Loucy (cell line): Measurements from ENCODE around the gene UBLCP1.

Source experiments
- H2AFZ ChIP-seq: fragments of 200-600 bp; sonication (generic); 2 replicates; pipeline ENCODE4 v1.6.0; 2016; ENCODE audit warnings: antibody characterized with exemption, mild to moderate bottlenecking, low read length, moderate library complexity
- H3F3A ChIP-seq: fragments of 200-600 bp; 2 replicates; pipeline ENCODE4 v1.6.0; 2016; ENCODE audit warnings: antibody characterized with exemption, low read depth, mild to moderate bottlenecking
- H3K27me3 ChIP-seq: fragments of 200-600 bp; sonication (generic); 2 replicates; pipeline ENCODE4 v1.6.1; 2014; ENCODE audit warnings: low read length, mild to moderate bottlenecking; ENCODE audit not compliant: insufficient read depth, poor library complexity, severe bottlenecking
- H3K36me3 ChIP-seq: fragments of 200-600 bp; sonication (generic); 2 replicates; pipeline ENCODE4 v1.6.1; 2016; ENCODE audit warnings: low read length; ENCODE audit not compliant: insufficient read depth
- H3K4me1 ChIP-seq: fragments of 200-600 bp; sonication (generic); 2 replicates; pipeline ENCODE4 v1.5.1; 2014; ENCODE audit warnings: low read length, mild to moderate bottlenecking; ENCODE audit not compliant: insufficient read depth, poor library complexity, severe bottlenecking
- H3K4me2 ChIP-seq: fragments of 200-600 bp; sonication (generic); 2 replicates; pipeline ENCODE4 v1.6.0; 2014; ENCODE audit warnings: antibody characterized with exemption, low read length, low read depth, mild to moderate bottlenecking; ENCODE audit not compliant: poor library complexity, severe bottlenecking
- H3K4me3 ChIP-seq: fragments of 200-600 bp; sonication (generic); 2 replicates; pipeline ENCODE4 v1.5.1; 2014; ENCODE audit warnings: low read length, mild to moderate bottlenecking, mixed read lengths; ENCODE audit not compliant: poor library complexity, severe bottlenecking
- H3K79me2 ChIP-seq: fragments of 200-600 bp; sonication (generic); 2 replicates; pipeline ENCODE4 v1.6.1; 2014; ENCODE audit warnings: low read length; ENCODE audit not compliant: insufficient read depth
- H3K9ac ChIP-seq: fragments of 200-600 bp; sonication (generic); 2 replicates; pipeline ENCODE4 v1.6.0; 2014; ENCODE audit warnings: mild to moderate bottlenecking, low read depth, low read length, moderate library complexity; ENCODE audit not compliant: poor library complexity, severe bottlenecking
- H3K9me2 ChIP-seq: fragments of 200-600 bp; sonication (generic); replicated peaks from 2 replicates; pipeline ENCODE4 v1.6.1; 2016; ENCODE audit warnings: low read depth, low read length, mixed read lengths
- H3K9me3 ChIP-seq: fragments of 200-600 bp; sonication (generic); 2 replicates; pipeline ENCODE4 v1.6.1; 2014; ENCODE audit warnings: mild to moderate bottlenecking, antibody characterized with exemption, low read length, low read depth; ENCODE audit not compliant: insufficient read depth
- H4K20me1 ChIP-seq: fragments of 200-600 bp; sonication (generic); 2 replicates; pipeline ENCODE4 v1.6.0; 2014; ENCODE audit warnings: antibody characterized with exemption, low read length, mild to moderate bottlenecking; ENCODE audit not compliant: insufficient read depth, poor library complexity, severe bottlenecking
- EZH2phosphoT487 ChIP-seq: fragments of 200-600 bp; IDR thresholded peaks from 2 replicates; pipeline ENCODE4 v1.6.1; 2018; ENCODE audit warnings: antibody characterized with exemption, mild to moderate bottlenecking, moderate library complexity, borderline replicate concordance
- TF ChIP-seq, protein P1 (sequence below): fragments of 200-600 bp; sonication (generic); conservative IDR thresholded peaks from 2 replicates; pipeline ENCODE4 v1.5.1; 2014; ENCODE audit warnings: mild to moderate bottlenecking, antibody characterized with exemption, low read length

The UBLCP1 gene

DNA sequence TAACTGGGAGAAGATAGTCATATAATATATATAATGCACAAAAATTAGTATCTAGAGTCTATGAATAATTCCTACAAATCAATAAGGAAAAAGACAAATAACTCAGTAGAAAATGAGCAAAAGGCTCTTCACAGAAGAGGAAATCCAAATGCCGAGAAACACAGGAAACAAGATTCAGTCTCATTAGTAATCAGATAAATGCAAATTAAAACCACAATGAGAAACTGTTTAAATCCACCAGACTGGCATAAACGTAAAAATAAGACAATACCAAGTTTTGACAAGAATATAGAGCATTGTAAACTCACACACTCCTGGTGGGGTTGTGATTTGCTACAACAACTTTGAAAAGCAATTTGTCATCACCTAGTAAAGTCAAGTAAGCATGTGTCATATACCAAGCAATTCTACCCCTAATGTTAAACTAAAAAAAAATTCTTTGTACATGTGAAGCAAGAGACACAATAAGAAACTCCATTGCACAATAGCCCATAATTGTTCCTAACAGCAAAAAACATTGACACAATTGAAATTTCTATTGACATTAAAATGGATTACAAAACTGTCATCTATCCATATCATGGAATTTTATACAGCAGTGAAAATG, 21.0 kb upstream of the UBLCP1 start:
- no peaks in the 10 kb centered on the region for H3K9me3 ChIP-seq
- TF ChIP-seq EZH2phosphoT487, result no peak
- TF ChIP-seq, protein P1, sequence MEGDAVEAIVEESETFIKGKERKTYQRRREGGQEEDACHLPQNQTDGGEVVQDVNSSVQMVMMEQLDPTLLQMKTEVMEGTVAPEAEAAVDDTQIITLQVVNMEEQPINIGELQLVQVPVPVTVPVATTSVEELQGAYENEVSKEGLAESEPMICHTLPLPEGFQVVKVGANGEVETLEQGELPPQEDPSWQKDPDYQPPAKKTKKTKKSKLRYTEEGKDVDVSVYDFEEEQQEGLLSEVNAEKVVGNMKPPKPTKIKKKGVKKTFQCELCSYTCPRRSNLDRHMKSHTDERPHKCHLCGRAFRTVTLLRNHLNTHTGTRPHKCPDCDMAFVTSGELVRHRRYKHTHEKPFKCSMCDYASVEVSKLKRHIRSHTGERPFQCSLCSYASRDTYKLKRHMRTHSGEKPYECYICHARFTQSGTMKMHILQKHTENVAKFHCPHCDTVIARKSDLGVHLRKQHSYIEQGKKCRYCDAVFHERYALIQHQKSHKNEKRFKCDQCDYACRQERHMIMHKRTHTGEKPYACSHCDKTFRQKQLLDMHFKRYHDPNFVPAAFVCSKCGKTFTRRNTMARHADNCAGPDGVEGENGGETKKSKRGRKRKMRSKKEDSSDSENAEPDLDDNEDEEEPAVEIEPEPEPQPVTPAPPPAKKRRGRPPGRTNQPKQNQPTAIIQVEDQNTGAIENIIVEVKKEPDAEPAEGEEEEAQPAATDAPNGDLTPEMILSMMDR, result no peak
- no peaks in the 10 kb centered on the region for H3K79me2 ChIP-seq
- peaks cover 11% of the 10 kb centered on the region for H3K4me1 ChIP-seq
- no peaks in the 10 kb centered on the region for H4K20me1 ChIP-seq
- H3K4me3 ChIP-seq, result no peak overlapping the region
- no peaks in the 10 kb centered on the region for H3K27me3 ChIP-seq
- H3K9me2 ChIP-seq, result no peaks in the 10 kb centered on the region
- H2AFZ ChIP-seq, result no peak overlapping the region
- no peaks in the 10 kb centered on the region for H3F3A ChIP-seq
- no peak overlapping the region for H3K9ac ChIP-seq
- no peak overlapping the region for H3K4me2 ChIP-seq
- H3K36me3 ChIP-seq, result no peaks in the 10 kb centered on the region

DNA sequence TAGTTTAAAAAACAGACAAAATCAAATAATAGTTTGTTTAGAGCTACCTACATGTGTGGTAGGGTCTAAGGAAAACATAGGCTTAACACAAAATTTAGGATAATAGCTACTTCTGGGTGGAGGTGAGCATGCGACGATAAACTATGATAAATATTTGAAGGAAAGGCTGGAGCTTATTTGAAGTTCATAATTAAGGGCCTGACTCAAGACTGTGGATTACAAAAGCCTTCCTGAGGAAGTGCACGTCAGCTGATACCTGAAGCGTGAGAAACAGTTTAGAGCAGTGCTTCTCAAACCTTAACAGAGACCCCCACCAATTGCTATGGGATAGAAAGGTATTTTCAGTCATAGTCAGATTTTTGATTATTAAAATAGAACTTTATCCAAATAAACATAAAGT, 20.4 kb upstream of the UBLCP1 start:
- Histone ChIP-seq H3K4me1 (peaks cover 11% of the 10 kb centered on the region), H3K9me2 (no peaks in the 10 kb centered on the region), H3K36me3 (no peaks in the 10 kb centered on the region), H2AFZ (no peak overlapping the region), H3K79me2 (no peaks in the 10 kb centered on the region), H3K9me3 (no peaks in the 10 kb centered on the region), H3F3A (no peaks in the 10 kb centered on the region), H3K4me2 (no peak overlapping the region), H3K9ac (no peak overlapping the region), H4K20me1 (no peaks in the 10 kb centered on the region), H3K27me3 (no peaks in the 10 kb centered on the region), H3K4me3 (no peak overlapping the region)
- TF ChIP-seq EZH2phosphoT487, result no peak
- TF ChIP-seq, protein P1, result no peak

DNA sequence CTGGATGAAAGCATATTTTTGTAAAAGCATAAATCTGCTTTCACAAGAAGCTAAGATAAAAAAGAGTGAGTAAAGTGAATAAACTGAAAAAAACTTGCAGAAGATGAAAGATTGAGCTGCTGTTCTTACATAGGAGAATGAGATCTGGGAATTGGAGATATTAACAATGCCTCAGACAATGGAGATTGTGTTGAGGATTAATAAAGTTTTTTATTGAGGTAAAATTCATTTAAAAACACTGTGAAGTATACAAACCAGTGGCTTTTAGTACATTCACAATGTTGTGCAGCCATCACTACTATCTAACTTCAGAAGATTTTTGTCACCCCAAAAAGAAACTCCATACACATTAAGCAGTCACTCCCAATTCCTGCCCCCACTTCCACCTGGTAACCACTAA, 19.7 kb upstream of the UBLCP1 start:
- no peaks in the 10 kb centered on the region for H3K27me3 ChIP-seq
- TF ChIP-seq, protein P1, result no peak
- no peak for TF ChIP-seq EZH2phosphoT487
- H3K9me3 ChIP-seq, result no peaks in the 10 kb centered on the region
- no peaks in the 10 kb centered on the region for H4K20me1 ChIP-seq
- no peak overlapping the region for H3K9ac ChIP-seq
- H3K4me2 ChIP-seq, result no peak overlapping the region
- H3K79me2 ChIP-seq, result no peaks in the 10 kb centered on the region
- no peak overlapping the region for H3K4me3 ChIP-seq
- no peak overlapping the region for H2AFZ ChIP-seq
- H3K9me2 ChIP-seq, result no peaks in the 10 kb centered on the region
- no peaks in the 10 kb centered on the region for H3K36me3 ChIP-seq
- H3K4me1 ChIP-seq, result peaks cover 11% of the 10 kb centered on the region
- no peaks in the 10 kb centered on the region for H3F3A ChIP-seq
